ENCODE measurements around the gene KRT6C. TPM values are rescaled to one million over a fixed set of nuclear protein-coding genes. Genes with fewer than 3 reads are reported as not detected.

Gene KRT6C
- total RNA-seq, 4 donors from 2014 or later, result 23.9 TPM; not detected in 3

GRCh38 chr12:52499806-52500560, 26.4 kb upstream of the KRT6C start:
- TF ChIP-seq POLR2AphosphoS5 (IDR thresholded peaks at IDR 0.05) (no peak), EP300 (IDR thresholded peaks at IDR 0.05; ENCODE audit: low read depth) (no peak), POLR2A (IDR thresholded peaks at IDR 0.05) (no peak), CTCF (IDR thresholded peaks at IDR 0.05) (no peak)
- in situ Hi-C loops (cut with MboI; ENCODE audit: low pct_ligation_motif_present in 1 of 4, low pct_unique_long_range_greater_than_20kb in 1 of 4, low sequenced_read_pairs in 3 of 4) (loop anchor here in 2 of 4 donors (10.0 kb wide), 2 partner anchors 105 to 115 kb away; partner anchors contain the start of gene KRT84 (in 1 of the 2)), intact Hi-C loops (cut with DNase I; ENCODE audit: low total_unique reads) (no loop called here)
- WGBS, 2 donors (ENCODE audit: low coverage in 1 of 2), result 82 to 85% methylated on average over 5 of the region's 5 CpGs
- Histone ChIP-seq H3K36me3 (no peaks in the 10 kb centered on the region), H3K4me1 (peaks cover 0 to 6% (median 0%) of the 10 kb centered on the region in 4 donors), H3K4me3 (no peak overlapping the region), H3K27ac (no peak overlapping the region), H3K9me3 (no peaks in the 10 kb centered on the region), H3K27me3 (no peaks in the 10 kb centered on the region)
- no peak for DNase-seq

DNA sequence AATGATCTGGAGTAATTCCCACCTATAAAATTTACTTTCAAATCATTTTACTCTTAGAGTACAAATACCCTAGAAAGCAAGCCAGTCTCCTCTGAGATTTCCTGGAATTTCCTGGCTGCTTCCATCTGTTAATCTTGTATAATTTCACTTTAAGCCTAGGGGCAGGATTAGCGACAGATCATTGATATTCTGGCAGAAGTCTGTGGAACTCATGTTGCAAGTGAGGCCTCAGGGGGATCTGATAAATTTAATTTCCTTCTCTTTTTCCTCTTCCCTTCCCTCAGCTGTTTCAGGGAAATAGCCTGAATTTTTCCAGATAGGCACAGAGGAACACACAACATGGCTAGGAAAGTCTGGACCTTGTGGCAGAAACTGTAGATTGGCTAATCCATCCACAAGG, 25.3 kb upstream of the KRT6C start:
- Histone ChIP-seq H3K9me3 (no peaks in the 10 kb centered on the region), H3K36me3 (no peaks in the 10 kb centered on the region), H3K27me3 (no peaks in the 10 kb centered on the region), H3K4me3 (no peak overlapping the region), H3K4me1 (peaks cover 0 to 6% (median 0%) of the 10 kb centered on the region in 4 donors), H3K27ac (no peak overlapping the region)
- WGBS, 2 donors (ENCODE audit: low coverage in 1 of 2), result 29 to 80% methylated on average over 1 of the region's 1 CpG
- in situ Hi-C loops (cut with MboI; ENCODE audit: low pct_ligation_motif_present in 1 of 4, low pct_unique_long_range_greater_than_20kb in 1 of 4, low sequenced_read_pairs in 3 of 4), result loop anchor here in 1 of 4 donors (10.0 kb wide), 1 partner anchor 114 kb away; the partner anchor contains the start of gene KRT84
- TF ChIP-seq CTCF (IDR thresholded peaks at IDR 0.05) (no peak), POLR2A (IDR thresholded peaks at IDR 0.05) (no peak), POLR2AphosphoS5 (IDR thresholded peaks at IDR 0.05) (no peak), EP300 (IDR thresholded peaks at IDR 0.05; ENCODE audit: low read depth) (no peak)
- DNase-seq, result no peak
- intact Hi-C loops (cut with DNase I; ENCODE audit: low total_unique reads), result no loop called here

DNA sequence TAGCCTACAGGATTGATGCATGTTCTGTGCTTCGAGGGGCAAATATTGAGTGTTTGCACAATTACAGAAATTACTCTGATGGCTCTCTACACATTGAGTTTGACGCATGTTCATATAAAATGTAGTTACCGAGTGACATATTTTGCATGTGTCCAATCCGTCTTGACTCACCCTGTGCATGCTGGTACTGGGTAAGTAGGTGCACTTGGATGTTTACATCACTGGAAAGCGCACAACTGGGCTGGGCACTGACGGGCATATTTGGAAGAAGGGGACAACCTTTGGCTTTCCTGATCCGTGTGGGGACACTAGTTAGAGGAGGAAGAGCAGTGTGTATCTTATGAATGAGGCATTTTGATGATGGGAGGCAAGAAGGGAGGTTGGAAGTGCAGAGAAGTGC, 24.4 kb upstream of the KRT6C start:
- in situ Hi-C loops (cut with MboI; ENCODE audit: low pct_ligation_motif_present in 1 of 4, low pct_unique_long_range_greater_than_20kb in 1 of 4, low sequenced_read_pairs in 3 of 4), result loop anchor here in 1 of 4 donors (10.0 kb wide), 1 partner anchor 113 kb away; the partner anchor contains the start of gene KRT84
- Histone ChIP-seq H3K4me3 (no peak overlapping the region), H3K27ac (no peak overlapping the region), H3K9me3 (no peaks in the 10 kb centered on the region), H3K27me3 (no peaks in the 10 kb centered on the region), H3K36me3 (no peaks in the 10 kb centered on the region), H3K4me1 (peaks cover 0 to 6% (median 0%) of the 10 kb centered on the region in 4 donors)
- no peak for DNase-seq
- TF ChIP-seq POLR2A (IDR thresholded peaks at IDR 0.05), result no peak
- no peak for TF ChIP-seq CTCF (IDR thresholded peaks at IDR 0.05)
- no peak for TF ChIP-seq EP300 (IDR thresholded peaks at IDR 0.05; ENCODE audit: low read depth)
- no peak for TF ChIP-seq POLR2AphosphoS5 (IDR thresholded peaks at IDR 0.05)
- WGBS, 2 donors (ENCODE audit: low coverage in 1 of 2), result 81 to 85% methylated on average over 7 of the region's 7 CpGs
- intact Hi-C loops (cut with DNase I; ENCODE audit: low total_unique reads), result no loop called here

DNA sequence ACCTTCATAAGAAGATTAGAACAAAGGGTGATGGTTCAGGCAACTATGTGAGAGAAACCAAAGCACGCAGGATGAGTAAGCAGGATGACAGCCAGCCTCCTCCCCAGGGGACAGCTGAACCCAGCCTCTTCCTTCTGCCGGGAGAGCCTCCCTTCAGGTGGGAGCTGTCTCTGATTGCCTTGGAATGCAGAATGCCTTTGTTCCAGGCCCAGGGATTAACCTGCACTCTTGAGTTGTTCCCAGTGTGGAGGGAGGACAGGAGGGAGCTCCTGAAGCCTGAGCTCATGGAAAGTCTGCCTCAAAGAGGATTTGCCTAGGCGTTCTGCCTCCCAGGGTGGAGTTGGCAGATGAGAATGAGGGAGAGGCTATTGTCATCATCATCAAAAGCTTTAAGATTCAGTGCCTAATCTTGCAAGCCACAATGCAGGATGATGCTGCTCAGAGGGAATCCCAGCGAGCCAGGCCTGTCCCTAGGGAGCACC, 23.0 kb upstream of the KRT6C start:
- intact Hi-C loops (cut with DNase I; ENCODE audit: low total_unique reads), result no loop called here

More for the DNA sequence above, 23.0 kb upstream of the KRT6C start:
- DNase-seq, result no peak
- peaks cover 0 to 6% (median 0%) of the 10 kb centered on the region in 4 donors for H3K4me1 ChIP-seq
- no peaks in the 10 kb centered on the region for H3K36me3 ChIP-seq
- WGBS, 2 donors (ENCODE audit: low coverage in 1 of 2), result 67 to 100% methylated on average over 1 to 4 of the region's 4 CpGs
- in situ Hi-C loops (cut with MboI; ENCODE audit: low pct_ligation_motif_present in 1 of 4, low pct_unique_long_range_greater_than_20kb in 1 of 4, low sequenced_read_pairs in 3 of 4), result loop anchor here in 1 of 4 donors (10.0 kb wide), 1 partner anchor 112 kb away; the partner anchor contains the start of gene KRT84
- H3K9me3 ChIP-seq, result no peaks in the 10 kb centered on the region
- no peak overlapping the region for H3K4me3 ChIP-seq
- no peak overlapping the region for H3K27ac ChIP-seq
- H3K27me3 ChIP-seq, result no peaks in the 10 kb centered on the region
- TF ChIP-seq POLR2AphosphoS5 (IDR thresholded peaks at IDR 0.05) (no peak), CTCF (IDR thresholded peaks at IDR 0.05) (no peak), EP300 (IDR thresholded peaks at IDR 0.05; ENCODE audit: low read depth) (no peak), POLR2A (IDR thresholded peaks at IDR 0.05) (no peak)

Measured in transverse colon (tissue), 4 donors.